ENCODE data around the gene PP2D1.

DNA sequence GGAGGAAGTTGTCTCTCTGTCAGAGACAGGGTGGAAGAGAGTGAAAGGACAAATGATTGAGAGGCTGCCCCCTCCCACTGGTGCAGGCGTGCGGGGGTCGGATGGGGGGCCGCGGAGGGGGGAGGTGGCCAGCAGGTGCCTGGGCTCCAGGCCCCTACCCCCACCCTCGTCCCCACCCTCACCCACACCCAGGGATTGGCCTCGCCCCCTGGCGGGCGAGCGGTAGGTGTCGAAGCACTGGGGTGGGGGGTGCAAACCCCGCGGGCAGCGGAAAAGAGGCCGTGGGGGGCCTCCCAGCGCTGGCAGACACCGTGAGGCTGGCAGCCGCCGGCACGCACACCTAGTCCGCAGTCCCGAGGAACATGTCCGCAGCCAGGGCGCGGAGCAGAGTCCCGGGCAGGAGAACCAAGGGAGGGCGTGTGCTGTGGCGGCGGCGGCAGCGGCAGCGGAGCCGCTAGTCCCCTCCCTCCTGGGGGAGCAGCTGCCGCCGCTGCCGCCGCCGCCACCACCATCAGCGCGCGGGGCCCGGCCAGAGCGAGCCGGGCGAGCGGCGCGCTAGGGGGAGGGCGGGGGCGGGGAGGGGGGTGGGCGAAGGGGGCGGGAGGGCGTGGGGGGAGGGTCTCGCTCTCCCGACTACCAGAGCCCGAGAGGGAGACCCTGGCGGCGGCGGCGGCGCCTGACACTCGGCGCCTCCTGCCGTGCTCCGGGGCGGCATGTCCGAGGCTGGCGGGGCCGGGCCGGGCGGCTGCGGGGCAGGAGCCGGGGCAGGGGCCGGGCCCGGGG lies 27.9 kb upstream of the PP2D1 start, which contains the start of gene KAT2B:
- TF ChIP-seq, protein P1, sequence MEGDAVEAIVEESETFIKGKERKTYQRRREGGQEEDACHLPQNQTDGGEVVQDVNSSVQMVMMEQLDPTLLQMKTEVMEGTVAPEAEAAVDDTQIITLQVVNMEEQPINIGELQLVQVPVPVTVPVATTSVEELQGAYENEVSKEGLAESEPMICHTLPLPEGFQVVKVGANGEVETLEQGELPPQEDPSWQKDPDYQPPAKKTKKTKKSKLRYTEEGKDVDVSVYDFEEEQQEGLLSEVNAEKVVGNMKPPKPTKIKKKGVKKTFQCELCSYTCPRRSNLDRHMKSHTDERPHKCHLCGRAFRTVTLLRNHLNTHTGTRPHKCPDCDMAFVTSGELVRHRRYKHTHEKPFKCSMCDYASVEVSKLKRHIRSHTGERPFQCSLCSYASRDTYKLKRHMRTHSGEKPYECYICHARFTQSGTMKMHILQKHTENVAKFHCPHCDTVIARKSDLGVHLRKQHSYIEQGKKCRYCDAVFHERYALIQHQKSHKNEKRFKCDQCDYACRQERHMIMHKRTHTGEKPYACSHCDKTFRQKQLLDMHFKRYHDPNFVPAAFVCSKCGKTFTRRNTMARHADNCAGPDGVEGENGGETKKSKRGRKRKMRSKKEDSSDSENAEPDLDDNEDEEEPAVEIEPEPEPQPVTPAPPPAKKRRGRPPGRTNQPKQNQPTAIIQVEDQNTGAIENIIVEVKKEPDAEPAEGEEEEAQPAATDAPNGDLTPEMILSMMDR (conservative IDR thresholded peaks at IDR 0.05 in 1 of 2, IDR thresholded peaks at IDR 0.05 in 1 of 2; ENCODE audit: low read depth in 1 of 2, low read length in 2 of 2): peak; percentile 39 to 60
- no peak for TF ChIP-seq EZH2 (IDR thresholded peaks at IDR 0.05; ENCODE audit: low read length, missing control alignments)
